22Rv1 (cell line): ENCODE data around the gene ZFYVE19.

ENCODE experiments used
- CTCF ChIP-seq: fragments of 450-650 bp; IDR thresholded peaks from 2 replicates; pipeline ENCODE4 v1.5.1; 2017; ENCODE audit warnings: mild to moderate bottlenecking
- ZFX ChIP-seq: fragments of 450-650 bp; IDR thresholded peaks from 2 replicates; pipeline ENCODE4 v1.6.1; 2017; ENCODE audit warnings: antibody characterized with exemption, borderline replicate concordance

- TF ChIP-seq ZFX (no peak), CTCF (no peak)
Observed at GRCh38 chr15:40764629-40765103, 42.2 kb upstream of the ZFYVE19 start.
